ENCODE measurements around the gene ITPKA.
"Not testable (repeated sequence)": the region's sequence is repeated elsewhere in the genome, so short reads cannot be mapped to it uniquely, and the experiment has no call there.

ITPKA gene
- long read RNA-seq, donor 1: 0 reads
- long read RNA-seq, donor 2: 0 reads
- long read RNA-seq, donor 3: 0 reads
- long read RNA-seq, donor 4: 0 reads
- long read RNA-seq, donor 5: 0 reads
- long read RNA-seq, donor 6: 0 reads
- long read RNA-seq, donor 7: 0 reads
- long read RNA-seq, donor 8, partial matches to known transcripts: 0 of 1 reads
- long read RNA-seq, donor 8, other reads (novel, unspliced or antisense): 0 of 1 reads

- DNase-seq: peak; percentile 89
Measured at GRCh38 chr15:41493205-41493901, at the start of gene ITPKA. ITPKA (plus strand) TSS chr15:41493874; CDS start chr15:41493928, 54 bp downstream.

- DNase-seq: no peak
Measured at GRCh38 chr15:41445399-41445798, 48.3 kb upstream of the ITPKA start.

GRCh38 chr15:41462084-41462795, 31.4 kb upstream of the ITPKA start:
- no peak for DNase-seq

GRCh38 chr15:41464889-41465580, 28.6 kb upstream of the ITPKA start:
- DNase-seq: no peak

GRCh38 chr15:41465822-41466421, 27.8 kb upstream of the ITPKA start:
- DNase-seq: no peak

- no peak for DNase-seq
Measured at GRCh38 chr15:41466711-41467110, 27.0 kb upstream of the ITPKA start.

- not testable (repeated sequence) for DNase-seq
Measured at GRCh38 chr15:41469644-41470043, 24.0 kb upstream of the ITPKA start.

- DNase-seq: no peak
Measured at GRCh38 chr15:41473418-41473817, 20.3 kb upstream of the ITPKA start.

GRCh38 chr15:41474436-41474835, 19.2 kb upstream of the ITPKA start:
- DNase-seq: no peak

GRCh38 chr15:41474941-41475340, 18.7 kb upstream of the ITPKA start:
- no peak for DNase-seq

- no peak for DNase-seq
Measured at GRCh38 chr15:41476416-41477048, 17.1 kb upstream of the ITPKA start.

- DNase-seq: no peak
Measured at GRCh38 chr15:41480396-41481140, 13.1 kb upstream of the ITPKA start.

GRCh38 chr15:41482110-41482877, 11.4 kb upstream of the ITPKA start:
- DNase-seq: no peak

- DNase-seq: no peak
Measured at GRCh38 chr15:41483115-41483514, 10.6 kb upstream of the ITPKA start.

GRCh38 chr15:41483519-41483918, 10.2 kb upstream of the ITPKA start:
- DNase-seq: no peak

GRCh38 chr15:41484937-41485625, 8.6 kb upstream of the ITPKA start:
- no peak for DNase-seq

GRCh38 chr15:41486286-41486685, 7.4 kb upstream of the ITPKA start:
- DNase-seq: no peak

GRCh38 chr15:41487381-41487780, 6.3 kb upstream of the ITPKA start:
- DNase-seq: no peak

- no peak for DNase-seq
Measured at GRCh38 chr15:41487802-41488201, 5.9 kb upstream of the ITPKA start.

GRCh38 chr15:41489641-41490040, 4.0 kb upstream of the ITPKA start:
- DNase-seq: no peak
